HG03342 (cell line): ENCODE data around the gene PDE4D.
"Not testable (repeated sequence)": the region's sequence is repeated elsewhere in the genome, so short reads cannot be mapped to it uniquely, and the experiment has no call there.

ENCODE experiments used
- ATAC-seq: cut with Tn5 transposase; IDR thresholded peaks from one replicate; pipeline ENCODE4 v1.9.1; 2021; ENCODE audit warnings: mild to moderate bottlenecking, moderate library complexity; ENCODE audit not compliant: unreplicated experiment

The PDE4D gene

DNA sequence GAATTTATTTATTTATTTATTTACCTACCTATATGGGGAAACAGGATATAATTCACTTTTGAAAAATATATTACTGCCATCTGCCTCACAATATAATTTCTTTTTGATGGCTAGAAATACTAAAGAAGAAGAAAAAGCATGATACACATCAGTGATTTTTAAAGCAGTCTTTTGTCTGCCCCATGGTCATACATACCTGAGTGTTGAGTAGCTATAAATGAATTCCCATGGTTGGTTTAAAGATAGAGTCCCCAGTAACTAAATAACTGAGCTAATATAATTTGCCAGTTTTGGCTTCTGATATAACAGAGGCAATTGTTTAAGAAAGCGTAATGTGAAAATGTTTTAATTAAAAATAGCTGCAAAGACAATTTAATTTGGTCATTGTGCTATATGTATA lies 447.8 kb downstream of the PDE4D start:
- ATAC-seq = no peak

DNA sequence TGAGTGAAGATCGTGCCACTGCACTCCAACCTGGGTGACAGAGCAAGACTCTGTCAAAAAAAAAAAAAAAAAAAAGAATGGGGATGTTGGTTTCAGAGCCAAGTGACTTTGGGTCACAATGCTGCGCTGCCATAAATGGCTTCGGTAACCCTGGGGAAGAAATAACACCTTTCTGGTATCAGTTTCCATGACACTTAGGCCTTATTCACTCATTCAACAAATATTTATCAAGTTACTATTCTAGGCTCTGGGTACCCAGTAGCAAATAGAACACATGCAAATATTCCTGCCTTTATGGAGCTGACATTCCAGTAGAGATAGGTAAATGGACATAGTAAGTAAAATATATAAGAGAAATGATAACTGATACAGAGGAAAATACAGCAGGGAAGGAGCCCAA lies 454.2 kb downstream of the PDE4D start:
- no peak for ATAC-seq

DNA sequence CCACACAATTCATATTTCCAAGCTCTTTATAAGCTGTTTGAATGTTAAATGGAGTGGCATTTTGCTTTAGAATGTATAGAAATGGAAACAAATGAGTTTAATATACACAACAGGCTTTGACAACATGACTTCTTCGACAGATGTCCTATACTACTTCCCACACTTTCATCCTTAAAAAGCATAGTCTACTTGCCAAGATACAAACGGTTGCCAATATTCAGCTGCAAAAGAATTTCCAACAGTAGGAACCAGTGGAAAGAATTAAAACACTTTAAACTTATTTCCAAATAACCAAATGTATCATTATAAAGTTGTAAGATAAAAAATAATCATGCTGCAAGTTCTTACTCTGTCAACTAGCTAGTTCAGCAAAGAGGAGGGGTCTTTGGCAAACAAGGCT lies 456.4 kb downstream of the PDE4D start:
- ATAC-seq = no peak

DNA sequence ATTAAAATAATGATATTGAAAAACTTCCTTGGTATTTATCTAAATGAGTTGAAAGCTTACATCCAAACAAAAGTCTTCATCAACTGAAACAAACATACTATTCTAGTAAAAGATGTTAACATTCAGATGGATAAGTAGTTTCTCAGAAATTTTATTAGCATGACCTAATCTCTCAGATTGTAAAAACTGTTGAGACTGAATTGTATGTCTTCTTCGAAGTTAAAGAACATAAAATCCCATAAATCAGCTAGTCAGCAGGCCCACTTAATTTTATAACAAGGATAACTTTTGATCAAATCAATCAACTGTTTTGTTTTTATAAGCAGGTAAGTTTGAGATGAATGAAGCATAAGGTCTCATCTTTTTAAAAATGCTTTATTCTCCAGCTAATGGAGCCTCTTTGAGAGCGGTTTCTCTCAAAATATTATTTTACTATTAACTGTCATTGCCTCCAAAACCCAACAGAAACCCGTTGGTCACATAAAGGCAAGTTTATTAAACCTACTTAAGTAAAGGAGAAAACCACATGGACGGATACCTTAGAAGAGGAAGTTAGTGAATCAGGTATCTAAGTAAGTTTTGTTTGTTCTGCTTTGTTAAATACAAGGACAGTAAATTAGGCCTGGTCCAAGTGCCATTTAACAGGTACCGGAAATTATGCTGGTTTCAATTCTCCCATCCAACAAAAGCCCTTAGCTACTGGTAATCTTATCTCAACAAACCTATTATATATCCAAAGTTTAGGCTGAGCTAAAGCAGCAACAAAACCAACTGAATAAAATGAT lies 457.0 kb downstream of the PDE4D start:
- no peak for ATAC-seq

DNA sequence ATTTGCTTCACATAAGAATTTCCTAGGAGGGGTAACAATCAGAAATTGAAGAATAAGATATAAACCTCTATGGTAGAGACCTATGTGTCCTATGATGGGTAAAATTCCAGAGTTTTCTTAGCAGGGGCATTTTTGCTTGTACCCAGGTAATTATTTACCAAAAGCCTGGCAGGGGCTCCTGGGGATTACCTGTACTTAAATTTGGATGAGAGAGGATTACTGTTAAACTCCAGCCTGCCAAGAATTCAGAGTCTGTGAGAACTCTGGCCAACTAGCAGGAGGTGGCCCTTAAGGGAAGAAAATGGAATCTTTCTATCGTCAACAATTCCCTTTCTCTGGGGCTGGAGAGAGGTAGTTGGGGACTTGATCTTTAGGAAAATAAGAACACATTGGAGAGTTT lies 460.4 kb downstream of the PDE4D start:
- no peak for ATAC-seq

DNA sequence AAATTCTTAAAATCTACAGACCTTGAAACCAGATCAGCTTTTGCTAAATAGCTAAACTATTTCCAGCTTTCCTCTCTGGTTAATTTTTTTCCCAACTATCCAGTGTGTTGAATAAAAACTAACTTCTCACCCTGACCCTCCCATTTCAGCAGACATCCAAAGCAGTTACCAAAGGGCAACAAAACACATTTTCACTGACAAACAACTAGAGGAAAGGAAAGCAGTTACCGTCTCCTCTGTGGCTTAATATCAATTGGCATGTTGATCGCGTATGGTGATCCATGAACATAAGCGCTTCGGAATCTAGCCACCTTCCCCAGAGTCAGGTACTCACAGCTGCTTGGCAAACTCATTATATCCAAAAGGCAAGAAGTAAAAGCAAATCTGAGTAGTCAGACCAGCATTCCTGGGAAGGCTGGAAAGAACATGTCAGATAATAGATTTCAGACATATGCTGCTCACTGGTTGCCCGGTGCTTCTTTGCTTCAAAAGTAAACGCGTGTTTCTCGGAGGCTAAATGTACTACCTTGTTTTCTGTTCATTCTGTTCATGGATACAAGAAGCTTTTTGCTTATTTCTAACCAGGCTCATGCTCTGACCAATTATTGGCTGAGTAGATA lies 463.4 kb downstream of the PDE4D start:
- no peak for ATAC-seq

DNA sequence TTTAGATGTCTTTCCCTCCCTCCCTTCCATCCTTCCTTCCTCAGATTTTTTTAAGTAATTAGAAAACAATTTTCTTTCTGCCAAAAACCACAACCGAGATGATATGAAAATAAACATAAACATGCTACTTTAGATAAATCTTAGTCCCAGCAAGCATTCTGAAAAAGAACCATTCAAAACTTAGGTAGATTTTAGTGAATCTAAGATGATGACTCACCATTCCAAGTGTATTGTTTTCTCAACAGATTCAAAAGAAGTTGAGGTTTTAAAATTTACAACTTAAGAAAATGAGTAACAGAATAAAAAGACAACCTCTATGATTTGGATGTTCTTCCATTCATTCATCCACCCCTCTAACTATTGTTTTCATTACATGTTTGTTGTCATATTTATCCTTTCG lies 465.1 kb downstream of the PDE4D start:
- ATAC-seq = no peak

DNA sequence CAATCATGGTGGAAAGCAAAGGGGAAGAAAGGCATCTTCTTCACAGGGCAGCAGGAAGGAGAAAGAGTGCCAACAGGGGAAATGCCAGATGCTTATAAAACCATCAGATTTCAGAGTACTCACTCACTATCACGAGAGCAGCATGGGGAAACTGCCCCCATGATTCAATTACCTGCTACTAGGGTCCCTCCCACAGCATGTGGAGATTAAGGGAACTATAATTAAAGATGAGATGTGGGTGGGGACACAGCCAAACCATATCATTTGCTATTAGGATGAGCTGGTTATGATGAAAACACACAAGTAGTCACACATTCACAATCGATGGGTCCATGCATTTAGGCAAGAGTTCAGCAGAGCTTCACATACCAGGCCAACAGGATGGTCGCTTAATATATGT lies 469.0 kb downstream of the PDE4D start:
- ATAC-seq = no peak

DNA sequence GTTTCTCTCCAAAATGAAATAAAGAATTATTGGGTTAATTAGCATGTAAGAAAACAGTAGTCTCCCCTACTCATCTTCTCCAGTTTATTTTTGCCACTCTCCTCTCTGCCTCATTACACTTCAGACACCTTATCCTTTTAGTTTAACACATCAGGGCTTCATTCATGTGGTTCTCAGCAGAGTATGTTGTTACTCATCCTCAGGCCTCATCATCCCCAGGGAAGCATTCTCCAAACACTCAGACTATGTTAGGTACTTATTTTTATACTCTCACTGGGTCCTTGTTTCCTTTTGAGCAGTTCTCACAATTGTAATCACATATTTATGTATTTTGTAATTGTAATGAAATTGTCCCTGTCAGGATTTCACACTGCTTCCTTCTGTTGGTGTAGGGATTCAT lies 470.5 kb downstream of the PDE4D start:
- ATAC-seq = no peak

DNA sequence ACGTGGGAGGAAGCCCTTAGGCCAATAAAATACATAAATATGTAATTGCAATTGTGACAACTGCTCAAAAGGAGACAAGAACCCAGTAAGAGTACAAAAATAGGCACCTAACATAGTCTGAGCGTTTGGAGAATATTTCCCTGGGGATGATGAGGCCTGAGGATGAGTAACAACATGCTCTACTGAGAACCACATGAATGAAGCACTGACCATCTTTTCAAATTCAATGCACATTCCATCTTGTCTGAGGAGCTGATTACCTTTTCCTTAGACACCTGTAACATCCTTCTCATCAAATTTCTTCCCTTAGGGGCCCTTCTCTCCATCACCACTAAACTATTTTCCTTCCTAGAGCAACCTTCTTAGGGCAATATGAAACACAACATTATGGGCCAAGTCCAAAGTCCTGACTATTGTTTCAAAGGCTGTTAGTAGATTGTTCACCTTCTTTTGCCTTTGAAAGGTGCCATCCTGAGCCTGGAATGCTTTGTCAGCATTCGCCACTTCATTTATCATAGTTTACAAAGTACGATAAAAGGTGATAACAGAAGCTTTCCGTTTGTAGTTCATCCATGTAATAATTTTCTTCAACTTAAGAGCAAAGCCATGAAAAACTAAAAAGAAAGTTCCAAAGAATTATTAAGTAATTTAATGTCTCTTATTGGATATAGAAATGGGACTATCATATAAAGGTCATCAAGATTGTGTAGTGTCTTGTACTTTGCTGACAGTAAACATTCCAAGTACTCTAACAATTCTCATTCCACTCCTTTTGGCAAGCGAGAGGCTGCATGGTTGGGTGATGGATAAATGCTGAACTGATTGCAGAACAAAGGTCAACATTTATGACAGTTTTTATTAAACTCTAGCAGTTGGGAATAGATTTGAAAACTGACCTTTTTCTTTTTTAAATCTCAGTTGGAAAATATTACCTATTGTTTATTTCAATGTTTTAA lies 471.3 kb downstream of the PDE4D start:
- ATAC-seq = no peak

DNA sequence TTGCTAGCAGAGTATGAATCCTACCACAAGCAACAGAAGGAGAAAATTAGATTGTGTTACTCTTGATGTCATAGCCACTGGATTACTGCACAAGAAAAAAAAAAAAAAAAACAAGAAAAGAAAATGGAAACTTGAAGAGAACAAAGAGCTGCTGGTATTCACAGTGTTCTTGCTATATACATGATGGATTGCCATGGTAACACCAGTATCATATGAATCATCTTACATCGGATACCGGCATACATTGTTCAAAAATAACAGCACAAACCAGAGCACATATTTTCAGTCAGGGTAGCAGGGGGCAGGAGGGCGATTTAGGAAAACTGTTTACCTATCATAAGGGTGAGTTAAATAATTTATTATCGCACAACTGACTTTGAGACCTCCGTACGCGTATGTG lies 472.9 kb downstream of the PDE4D start:
- ATAC-seq = no peak

DNA sequence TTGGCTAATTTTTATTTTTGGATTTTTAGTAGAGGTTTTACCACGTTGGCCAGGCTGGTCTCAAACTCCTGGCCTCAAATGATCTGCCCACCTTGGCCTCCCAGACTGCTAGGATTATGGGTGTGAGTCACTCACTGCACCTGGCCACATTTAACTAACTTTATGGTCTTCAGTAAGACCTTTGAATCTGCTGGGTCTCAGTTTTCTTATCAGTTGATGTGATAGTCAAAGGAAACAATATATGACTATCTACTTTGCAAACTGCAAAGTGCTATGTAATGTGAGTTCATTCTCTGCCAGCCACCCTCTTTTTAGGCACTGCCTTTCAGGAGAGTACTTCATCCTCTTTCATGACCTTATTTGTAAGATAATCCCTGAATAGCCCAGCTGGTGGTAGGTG lies 474.7 kb downstream of the PDE4D start:
- no peak for ATAC-seq

DNA sequence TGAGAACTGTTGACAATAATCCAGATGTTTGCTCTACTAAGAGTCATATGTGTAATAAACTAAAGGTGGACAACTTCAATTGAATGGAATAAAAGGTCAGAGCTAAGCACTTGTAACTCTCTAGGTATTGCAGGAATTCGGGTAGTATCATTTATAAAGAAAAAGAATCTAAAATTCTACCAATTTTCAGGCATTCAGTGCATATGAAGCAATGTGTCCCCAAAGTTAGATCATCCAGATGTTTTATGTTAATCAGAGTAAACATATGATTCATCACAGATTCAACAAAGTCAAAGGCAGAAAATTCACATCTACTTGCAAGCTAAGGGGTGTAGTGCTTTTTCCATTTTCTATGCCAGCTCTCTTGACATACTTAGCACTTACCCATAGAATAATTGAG lies 477.1 kb downstream of the PDE4D start:
- ATAC-seq = no peak

DNA sequence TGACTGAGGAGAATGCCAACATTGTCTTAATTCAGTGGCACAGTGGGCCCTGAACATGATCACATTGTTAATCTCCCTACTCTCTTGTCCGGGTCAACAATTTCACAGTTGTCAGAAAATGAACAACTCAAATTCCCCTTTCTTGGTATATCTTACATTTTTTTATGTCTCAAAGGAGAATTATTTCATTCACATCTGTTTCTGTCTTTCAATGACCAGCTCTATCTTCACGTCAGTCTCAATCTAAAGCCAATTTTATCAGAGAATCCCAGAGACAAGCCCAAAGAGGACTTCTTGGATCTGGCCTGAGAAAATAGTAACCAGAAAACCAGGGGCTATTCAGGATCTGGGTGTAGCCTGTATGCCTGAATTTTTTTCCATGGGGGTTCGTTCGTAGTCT lies 477.5 kb downstream of the PDE4D start:
- no peak for ATAC-seq

DNA sequence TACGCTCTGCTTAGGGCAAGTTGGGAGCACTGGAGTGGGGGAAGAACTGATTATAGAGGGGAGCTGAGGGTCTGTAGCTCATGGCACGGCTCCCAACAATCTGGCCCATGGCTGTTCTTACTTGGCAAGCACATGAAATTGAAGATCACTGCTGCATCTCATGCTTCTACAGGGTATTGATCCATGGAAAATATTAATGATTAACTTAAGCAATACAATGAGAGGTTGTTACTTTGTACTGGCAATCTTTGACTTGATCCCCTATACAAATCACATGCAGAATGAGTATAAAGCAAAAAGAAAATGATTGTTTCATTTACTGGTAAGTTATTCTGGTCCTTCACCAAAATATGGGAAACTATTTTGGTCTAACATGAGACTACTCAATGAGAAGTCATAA lies 481.1 kb downstream of the PDE4D start:
- ATAC-seq = no peak

DNA sequence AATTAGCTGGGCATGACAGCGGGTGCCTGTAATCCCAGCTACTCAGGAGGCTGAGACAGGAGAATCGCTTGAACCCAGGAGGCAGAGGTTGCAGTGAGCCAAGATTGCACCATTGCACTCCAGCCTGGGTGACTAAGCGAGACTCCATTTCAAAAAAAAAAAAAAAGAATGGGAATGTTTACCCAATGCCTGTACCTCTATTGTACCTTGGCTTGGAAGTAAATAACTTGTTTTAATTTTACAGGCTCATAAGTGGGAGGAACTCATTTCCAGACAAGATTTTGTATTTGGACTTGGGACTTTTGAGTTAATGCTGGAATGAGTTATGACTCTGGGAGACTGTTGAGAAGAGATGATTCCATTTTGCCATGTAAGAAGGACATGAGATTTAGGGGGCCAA lies 484.5 kb downstream of the PDE4D start:
- not testable (repeated sequence) for ATAC-seq

DNA sequence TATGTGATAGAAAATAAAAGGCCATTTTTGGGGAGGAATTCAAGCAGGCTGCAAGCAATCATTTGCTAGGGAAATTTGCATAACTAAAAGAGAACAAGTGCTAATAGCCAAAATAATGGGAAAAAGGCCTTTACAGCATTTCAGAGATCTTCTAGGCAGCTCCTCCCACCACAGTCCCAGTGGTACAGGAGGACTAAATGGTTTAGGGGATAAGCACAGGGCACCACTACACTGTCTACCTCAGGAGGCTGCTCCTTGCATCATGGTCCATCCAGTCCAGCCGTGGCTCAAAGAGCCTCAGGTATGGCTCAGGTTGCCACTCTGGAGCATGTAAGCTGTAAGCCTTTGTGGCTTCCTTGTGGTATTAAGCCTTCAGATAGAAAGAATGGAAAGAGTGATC lies 485.6 kb downstream of the PDE4D start:
- no peak for ATAC-seq

DNA sequence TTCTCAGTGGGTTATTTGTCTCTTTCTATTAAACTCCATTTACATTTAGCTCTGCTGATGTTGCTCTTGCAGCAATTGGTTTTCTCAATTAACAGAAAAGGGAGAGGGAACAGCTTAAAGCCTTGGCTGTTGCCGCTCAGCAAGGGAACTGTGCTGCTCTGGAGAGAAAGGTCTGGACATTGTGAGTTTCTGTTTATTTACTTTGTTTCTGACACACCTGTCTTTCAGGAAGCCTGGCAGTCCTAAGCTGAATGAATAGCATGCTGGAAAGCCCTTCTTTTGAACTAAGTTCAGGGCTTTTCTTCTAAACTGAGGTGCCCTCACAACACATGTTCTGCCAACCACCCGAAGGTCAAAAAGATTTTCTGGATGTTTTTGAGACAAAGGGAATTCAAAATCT lies 491.9 kb downstream of the PDE4D start:
- no peak for ATAC-seq

DNA sequence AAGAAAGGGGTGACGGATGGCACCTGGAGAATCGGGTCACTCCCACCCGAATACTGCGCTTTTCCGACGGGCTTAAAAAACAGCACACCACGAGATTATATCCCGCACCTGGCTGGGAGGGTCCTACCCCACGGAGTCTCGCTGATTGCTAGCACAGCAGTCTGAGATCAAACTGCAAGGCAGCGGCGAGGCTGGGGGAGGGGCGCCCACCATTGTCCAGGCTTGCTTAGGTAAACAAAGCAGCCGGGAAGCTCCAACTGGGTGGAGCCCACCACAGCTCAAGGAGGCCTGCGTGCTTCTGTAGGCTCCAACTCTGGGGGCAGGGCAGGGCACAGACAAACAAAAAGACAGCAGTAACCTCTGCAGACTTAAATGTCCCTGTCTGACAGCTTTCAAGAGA lies 498.6 kb downstream of the PDE4D start:
- not testable (repeated sequence) for ATAC-seq

DNA sequence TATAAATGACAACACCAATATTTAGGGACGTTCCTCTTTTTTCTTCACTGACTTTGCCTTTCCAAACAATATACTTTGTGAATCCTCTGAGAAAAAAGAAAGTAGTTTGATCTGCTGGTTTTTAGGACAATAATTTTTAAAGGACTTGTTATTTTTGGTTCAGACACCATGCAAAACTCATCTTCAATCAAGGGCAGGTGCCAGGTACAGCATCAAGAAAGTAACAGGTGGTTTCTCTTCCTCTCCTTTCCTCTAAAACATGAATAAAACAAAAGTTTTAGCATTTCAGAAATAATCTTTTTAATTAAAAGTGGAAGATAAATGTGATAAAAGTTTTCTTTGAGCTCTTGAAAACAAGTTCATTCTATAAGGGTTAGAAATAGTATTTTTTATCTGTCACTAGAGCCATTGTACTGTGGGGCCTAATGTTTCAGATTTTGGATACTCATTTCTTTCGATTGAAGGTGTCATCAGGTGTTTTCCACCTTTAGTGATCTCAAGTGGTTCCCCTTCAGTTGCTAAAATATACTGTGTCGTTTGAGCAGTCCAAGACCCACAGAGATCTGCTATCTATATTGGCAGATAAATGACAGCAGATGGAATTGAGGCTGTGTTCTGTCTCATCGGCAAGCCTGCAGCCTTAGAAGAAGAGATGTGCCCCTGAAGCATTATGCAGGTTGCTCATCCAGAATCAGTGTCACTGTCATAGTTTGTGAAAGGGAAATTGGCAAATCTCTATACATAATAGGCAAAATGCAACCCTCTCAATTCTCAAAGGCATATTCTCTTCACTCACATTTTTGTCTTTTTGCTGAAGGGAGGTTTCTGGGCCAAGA lies 499.7 kb downstream of the PDE4D start:
- no peak for ATAC-seq

DNA sequence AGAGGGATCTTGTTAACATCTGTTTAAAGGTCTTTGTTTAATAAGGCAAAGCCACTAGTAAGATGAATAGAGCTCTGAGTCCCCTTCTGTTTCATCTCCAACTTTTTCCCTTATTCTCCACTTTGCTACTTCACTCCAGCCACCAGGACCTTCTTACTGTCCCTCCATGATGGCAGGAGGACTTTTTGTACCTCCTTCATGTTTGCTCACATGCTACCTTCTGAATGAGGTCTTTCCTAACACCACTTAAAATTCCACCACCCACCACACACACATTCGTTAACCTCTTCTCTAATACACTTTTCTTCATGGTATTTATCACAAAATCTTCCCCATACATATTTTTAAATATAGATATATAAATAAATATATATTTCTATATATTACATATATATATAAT lies 501.9 kb downstream of the PDE4D start:
- no peak for ATAC-seq
